Measurements from ENCODE around the gene BPI. TPM values are rescaled to one million over a fixed set of nuclear protein-coding genes. Genes with fewer than 3 reads are reported as not detected.

The BPI gene
- total RNA-seq, result 0.13 and 0.30 TPM in 2 replicates

DNA sequence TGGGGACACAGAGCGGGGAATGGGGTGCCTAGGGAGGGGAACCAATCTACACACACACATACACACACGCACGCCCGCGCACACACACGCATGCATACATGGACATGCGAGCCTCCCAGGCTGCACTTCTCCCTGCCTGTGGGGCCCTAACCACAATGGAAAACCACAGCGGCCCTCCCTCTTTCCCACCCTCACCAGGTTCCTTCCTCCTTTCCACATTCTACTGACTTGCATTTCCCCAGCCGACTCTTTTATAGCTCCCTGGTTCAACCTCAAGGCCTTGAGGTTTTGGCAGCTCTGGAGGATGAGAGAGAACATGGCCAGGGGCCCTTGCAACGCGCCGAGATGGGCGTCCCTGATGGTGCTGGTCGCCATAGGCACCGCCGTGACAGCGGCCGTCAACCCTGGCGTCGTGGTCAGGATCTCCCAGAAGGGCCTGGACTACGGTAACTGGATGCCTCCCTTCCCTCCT, at the start of gene BPI:
TSS of gene BPI (plus strand) at position 249 of the 472 bp plus-strand sequence. CDS start at position 317, 68 bp downstream.

DNA sequence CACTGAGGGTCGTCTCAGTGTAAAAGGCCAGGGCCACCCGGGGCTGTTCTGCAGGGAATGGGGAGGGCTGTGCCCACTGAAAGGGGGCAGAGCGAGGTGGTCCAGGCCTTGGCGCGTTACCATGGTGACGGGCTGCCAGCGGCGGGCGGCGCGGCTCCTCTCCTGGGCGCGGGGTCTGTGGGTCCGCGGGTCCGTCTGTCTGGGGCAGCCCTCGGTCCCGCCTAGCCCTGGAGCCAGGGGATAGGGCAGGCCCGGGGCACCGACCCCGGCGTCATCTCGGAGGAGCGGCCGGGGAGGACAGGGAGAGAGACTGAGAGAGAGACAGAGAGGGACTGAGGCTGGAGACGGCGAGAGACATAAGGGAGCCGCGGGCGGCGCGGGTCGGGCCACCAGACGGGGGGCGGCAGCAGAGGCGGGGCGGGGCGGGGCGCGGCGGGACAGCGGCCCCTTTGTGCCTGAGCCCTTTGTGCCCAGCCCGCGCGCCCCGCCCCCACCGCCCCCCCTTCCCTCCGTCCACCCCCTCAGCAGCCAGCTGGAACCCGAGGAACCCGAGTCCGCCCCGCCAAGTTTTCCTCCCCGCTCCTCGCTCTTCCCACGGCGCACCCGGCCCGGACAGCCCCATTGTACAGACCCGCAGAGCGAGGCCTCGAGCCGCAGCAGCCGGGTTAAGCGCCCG, 43.4 kb upstream of the BPI start, which contains the start of gene KIAA1755:
TSS of gene KIAA1755 (minus strand) at position 358 of the 676 bp plus-strand sequence. CDS start at position 123, 235 bp downstream.

DNA sequence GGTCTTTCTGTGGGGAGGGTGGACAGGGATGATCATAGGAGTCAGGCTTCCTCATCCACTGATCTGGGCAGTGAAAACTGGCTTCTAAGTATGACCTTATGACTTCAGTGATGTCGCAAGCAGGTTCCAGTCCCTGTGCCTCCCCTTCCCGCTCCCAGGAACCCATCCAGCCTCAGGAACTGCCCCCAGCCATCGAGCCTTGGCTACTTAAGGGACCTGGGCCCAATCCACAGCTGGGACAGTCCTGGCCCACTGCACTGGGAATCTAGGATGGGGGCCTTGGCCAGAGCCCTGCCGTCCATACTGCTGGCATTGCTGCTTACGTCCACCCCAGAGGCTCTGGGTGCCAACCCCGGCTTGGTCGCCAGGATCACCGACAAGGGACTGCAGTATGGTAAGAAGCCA, 42.3 kb downstream of the BPI start, which contains the start of gene LBP:
TSS of gene LBP (plus strand) at position 236 of the 405 bp plus-strand sequence. CDS start at position 271, 35 bp downstream.

Other genes with a start within 250 kb of the BPI start
- 433 and 594 TPM in 2 replicates for gene TGM2, start 138.9 kb upstream of the BPI start, total RNA-seq
- gene KIAA1755, start 43.4 kb upstream of the BPI start, total RNA-seq, result 4.7 and 5.9 TPM in 2 replicates
- 0.98 TPM in 1 of 2 replicates, not detected in the other for gene LBP, start 42.3 kb downstream of the BPI start, total RNA-seq
- 4.6 and 12.4 TPM in 2 replicates for gene SNHG17, start 131.2 kb downstream of the BPI start, total RNA-seq
- 32.9 and 33.8 TPM in 2 replicates for gene RALGAPB, start 168.7 kb downstream of the BPI start, total RNA-seq

Measured in smooth muscle cell of the pulmonary artery (primary cell).